Keratinocyte (primary cell): ENCODE results near the gene TERT.
"Not testable (repeated sequence)": the region's sequence is repeated elsewhere in the genome, so short reads cannot be mapped to it uniquely, and the experiment has no call there.

Source experiments
- EZH2 ChIP-seq: IDR thresholded peaks from one replicate; pipeline ENCODE4 v1.6.1; 2012; ENCODE audit warnings: inconsistent platforms, mild to moderate bottlenecking, low read length, moderate library complexity
- TF ChIP-seq, protein P1 (sequence below), 3 experiments: IDR thresholded peaks in 1 of 3; conservative IDR thresholded peaks in 1 of 3; optimal IDR thresholded peaks in 1 of 3; 2 replicates in 2 of 3; 3 replicates in 1 of 3; pipeline versions ENCODE3 to v1.5.1; 2011; ENCODE audit warnings: low read length in 3 of 3, mild to moderate bottlenecking in 3 of 3, moderate library complexity in 2 of 3, control low read depth in 1 of 3, inconsistent platforms in 1 of 3; ENCODE audit not compliant: insufficient read depth in 2 of 3; ENCODE audit errors: extremely low read depth in 1 of 3

GRCh38 chr5:1339139-1339817, 44.4 kb upstream of the TERT start:
- TF ChIP-seq, protein P1, sequence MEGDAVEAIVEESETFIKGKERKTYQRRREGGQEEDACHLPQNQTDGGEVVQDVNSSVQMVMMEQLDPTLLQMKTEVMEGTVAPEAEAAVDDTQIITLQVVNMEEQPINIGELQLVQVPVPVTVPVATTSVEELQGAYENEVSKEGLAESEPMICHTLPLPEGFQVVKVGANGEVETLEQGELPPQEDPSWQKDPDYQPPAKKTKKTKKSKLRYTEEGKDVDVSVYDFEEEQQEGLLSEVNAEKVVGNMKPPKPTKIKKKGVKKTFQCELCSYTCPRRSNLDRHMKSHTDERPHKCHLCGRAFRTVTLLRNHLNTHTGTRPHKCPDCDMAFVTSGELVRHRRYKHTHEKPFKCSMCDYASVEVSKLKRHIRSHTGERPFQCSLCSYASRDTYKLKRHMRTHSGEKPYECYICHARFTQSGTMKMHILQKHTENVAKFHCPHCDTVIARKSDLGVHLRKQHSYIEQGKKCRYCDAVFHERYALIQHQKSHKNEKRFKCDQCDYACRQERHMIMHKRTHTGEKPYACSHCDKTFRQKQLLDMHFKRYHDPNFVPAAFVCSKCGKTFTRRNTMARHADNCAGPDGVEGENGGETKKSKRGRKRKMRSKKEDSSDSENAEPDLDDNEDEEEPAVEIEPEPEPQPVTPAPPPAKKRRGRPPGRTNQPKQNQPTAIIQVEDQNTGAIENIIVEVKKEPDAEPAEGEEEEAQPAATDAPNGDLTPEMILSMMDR (optimal IDR thresholded peaks at IDR 0.05 in 1 of 3, IDR thresholded peaks at IDR 0.05 in 1 of 3, conservative IDR thresholded peaks at IDR 0.05 in 1 of 3; ENCODE audit: extremely low read depth in 1 of 3, insufficient read depth in 2 of 3, low read length in 3 of 3): not testable (repeated sequence)
- not testable (repeated sequence) for TF ChIP-seq EZH2
